HG02763 (cell line): ENCODE results near the gene LRP8.
"Not testable (repeated sequence)": the region's sequence is repeated elsewhere in the genome, so short reads cannot be mapped to it uniquely, and the experiment has no call there.

Experiments used
- ATAC-seq: cut with Tn5 transposase; IDR thresholded peaks from one replicate; pipeline ENCODE4 v1.9.1; 2021; ENCODE audit warnings: mild to moderate bottlenecking, moderate library complexity; ENCODE audit not compliant: unreplicated experiment

LRP8 gene

GRCh38 chr1:53285969-53286760, 41.7 kb downstream of the LRP8 start:
- no peak for ATAC-seq

GRCh38 chr1:53285546-53285945, 42.3 kb downstream of the LRP8 start:
- ATAC-seq: no peak

GRCh38 chr1:53284224-53285020, 43.4 kb downstream of the LRP8 start:
- no peak for ATAC-seq

GRCh38 chr1:53283156-53283555, 44.7 kb downstream of the LRP8 start:
- not testable (repeated sequence) for ATAC-seq

- no peak for ATAC-seq
These were observed 46.7 kb downstream of the LRP8 start for GRCh38 chr1:53281133-53281532.

GRCh38 chr1:53280496-53280895, 47.4 kb downstream of the LRP8 start:
- no peak for ATAC-seq

- ATAC-seq: no peak
These were observed 48.3 kb downstream of the LRP8 start for GRCh38 chr1:53279296-53280200.

GRCh38 chr1:53278298-53278725, 49.6 kb downstream of the LRP8 start:
- ATAC-seq: no peak

- ATAC-seq: no peak
These were observed 50.5 kb downstream of the LRP8 start for GRCh38 chr1:53277326-53277725.

- ATAC-seq: no peak
These were observed 51.0 kb downstream of the LRP8 start for GRCh38 chr1:53276902-53277281.

GRCh38 chr1:53276153-53276901, 51.5 kb downstream of the LRP8 start:
- ATAC-seq: no peak

- ATAC-seq: no peak
These were observed 52.3 kb downstream of the LRP8 start for GRCh38 chr1:53275566-53275965.

- ATAC-seq: no peak
These were observed 53.2 kb downstream of the LRP8 start for GRCh38 chr1:53274541-53275185.

GRCh38 chr1:53274026-53274425, 53.8 kb downstream of the LRP8 start:
- no peak for ATAC-seq

- no peak for ATAC-seq
These were observed 54.3 kb downstream of the LRP8 start for GRCh38 chr1:53273526-53273925.

- no peak for ATAC-seq
These were observed 55.5 kb downstream of the LRP8 start for GRCh38 chr1:53272349-53272748.

GRCh38 chr1:53271446-53272090, 56.3 kb downstream of the LRP8 start:
- ATAC-seq: no peak

- no peak for ATAC-seq
These were observed 57.0 kb downstream of the LRP8 start for GRCh38 chr1:53270873-53271272.

GRCh38 chr1:53270107-53270506, 57.8 kb downstream of the LRP8 start:
- ATAC-seq: no peak
